NCI-H1092 (cell line): ENCODE data around the gene PRKN.

ENCODE experiments used
- DNase-seq: peaks from one replicate; lab custom pipeline; 2025; lab: John Stamatoyannopoulos, UW

PRKN gene

DNA sequence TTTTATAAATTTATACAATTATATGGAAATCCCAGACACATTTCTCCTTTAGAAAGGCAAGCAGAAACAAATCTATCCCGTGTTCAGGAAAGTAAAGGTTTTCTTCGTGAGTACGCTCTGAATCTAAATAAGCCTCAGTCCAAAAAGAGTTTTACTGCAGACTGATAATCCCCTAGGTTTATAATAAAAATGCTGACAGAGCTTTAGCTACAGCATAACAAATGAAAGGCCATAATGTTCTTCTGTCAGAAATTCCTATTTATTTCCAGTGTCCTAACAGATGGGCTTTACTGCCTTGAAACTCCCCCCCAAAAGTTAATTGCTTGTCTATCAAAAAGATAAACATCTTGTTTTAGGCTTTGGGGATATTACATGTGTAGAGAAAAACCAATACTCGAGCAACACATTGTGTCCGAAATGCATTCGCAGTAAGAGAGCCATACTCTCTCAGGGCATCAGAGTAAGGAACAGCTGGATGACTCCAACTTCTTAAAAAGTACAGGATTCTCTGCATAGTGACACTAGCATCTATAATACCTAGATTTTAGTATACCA, 109.0 kb downstream of the PRKN start:
- no peak for DNase-seq

DNA sequence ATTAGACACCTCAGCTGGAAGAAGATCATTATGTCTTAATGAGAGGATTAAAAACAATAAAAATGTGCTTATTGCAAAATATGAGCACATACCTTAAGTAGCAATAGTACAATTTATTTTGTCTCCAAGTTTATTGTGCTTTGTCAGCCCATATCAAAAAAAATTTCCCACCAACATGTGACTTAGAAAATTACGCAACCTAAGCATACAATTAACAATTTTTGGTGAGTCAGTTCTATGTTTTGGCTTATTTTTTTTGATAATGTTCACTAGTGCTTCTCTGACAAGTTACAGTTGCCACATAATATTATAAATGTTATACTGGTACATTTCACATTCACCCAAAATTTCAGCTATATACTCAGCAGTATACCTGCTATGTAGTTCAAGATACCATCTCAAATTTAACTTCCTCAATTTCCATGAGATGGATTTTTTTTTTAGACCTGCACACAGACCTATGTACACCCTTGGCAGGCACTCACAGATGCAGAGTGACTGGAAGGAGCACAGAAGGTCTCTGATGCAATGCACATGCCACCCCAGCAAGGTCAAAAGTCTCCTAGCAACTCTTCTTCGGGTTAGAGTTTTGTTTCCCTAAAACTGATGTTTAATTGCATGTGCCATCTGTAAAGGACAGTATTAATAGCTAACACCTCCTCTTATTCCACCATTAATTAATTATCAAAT, 112.4 kb downstream of the PRKN start:
- no peak for DNase-seq

DNA sequence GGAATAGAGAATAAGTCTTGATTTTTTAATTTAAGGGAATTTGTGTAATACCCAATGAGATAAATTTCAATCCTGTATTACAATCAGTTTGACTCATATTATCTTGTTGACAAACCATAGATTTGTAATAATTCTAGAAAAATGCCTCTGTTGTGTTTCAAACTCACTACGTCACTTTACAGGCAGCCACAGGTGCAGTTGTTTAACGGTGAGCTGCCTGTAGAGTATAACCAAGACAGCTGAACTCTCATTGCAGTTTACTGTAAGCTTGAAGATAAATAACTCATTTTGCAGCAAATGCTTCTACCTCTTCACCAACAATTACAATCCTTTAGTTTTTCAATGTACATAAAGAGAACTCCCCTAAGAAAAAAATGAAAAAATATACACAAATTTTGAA, 114.3 kb downstream of the PRKN start:
- DNase-seq = no peak

DNA sequence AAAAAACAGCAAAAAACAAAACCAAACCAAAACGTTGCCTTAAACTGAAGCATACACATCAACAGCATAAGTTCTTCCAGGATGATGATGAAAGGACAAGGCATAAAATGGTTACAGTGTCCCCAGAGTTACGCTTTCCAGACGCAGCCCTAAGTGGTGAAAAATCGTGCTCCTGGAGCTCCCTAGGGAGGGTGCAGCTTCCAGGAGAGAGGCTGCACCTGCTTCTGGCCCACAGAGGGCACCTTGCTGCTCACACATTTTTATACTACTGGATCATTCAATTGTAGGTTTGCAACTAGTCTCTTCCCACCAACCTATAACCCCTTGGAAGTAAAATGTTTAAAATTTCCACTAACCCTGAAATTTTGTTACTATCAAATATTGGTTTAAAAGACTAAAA, 115.0 kb downstream of the PRKN start:
- DNase-seq = no peak

GRCh38 chr6:162610351-162610750, 117.2 kb downstream of the PRKN start:
- DNase-seq = no peak

DNA sequence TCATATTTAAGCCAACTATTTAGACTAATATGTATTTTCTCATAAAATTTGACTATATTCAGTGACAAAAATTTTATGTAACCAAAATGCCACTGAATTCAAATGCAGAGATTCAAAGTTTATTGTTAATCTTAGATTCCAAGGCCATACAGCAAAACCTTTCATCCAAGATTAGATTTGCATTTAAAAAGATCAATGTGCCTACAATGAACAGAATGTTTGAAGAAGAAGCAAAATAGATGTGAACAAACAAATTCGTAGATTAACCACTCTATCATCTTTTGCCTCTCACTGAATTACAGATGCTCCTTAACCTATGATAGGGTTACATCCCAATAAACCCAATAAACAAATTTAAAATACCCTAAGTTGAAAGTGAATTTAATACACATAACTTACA, 121.7 kb downstream of the PRKN start:
- no peak for DNase-seq

GRCh38 chr6:162603231-162604015, 124.1 kb downstream of the PRKN start:
- no peak for DNase-seq

DNA sequence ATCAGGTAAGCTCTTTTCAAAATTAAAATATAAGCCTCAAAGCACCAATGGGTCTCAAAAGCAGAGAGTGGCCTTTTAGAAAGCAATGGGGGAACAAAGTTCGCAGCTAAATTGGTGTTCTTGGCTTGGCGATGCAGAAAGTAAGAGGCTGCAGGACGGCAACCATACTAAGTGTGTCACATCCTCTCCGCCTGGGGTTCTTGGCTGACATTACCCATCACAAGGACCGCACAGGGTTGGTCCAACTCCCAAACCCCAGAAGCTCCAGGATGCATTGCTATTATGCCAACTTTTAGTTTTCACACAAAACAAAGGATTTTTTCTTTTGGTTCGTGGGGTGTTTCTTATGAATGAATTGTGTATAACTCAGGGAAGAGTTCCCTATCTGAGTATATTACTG, 124.8 kb downstream of the PRKN start:
- DNase-seq = no peak

- DNase-seq = no peak
These were observed 130.9 kb downstream of the PRKN start for GRCh38 chr6:162596676-162597075.

GRCh38 chr6:162591517-162591916, 136.0 kb downstream of the PRKN start:
- no peak for DNase-seq

GRCh38 chr6:162581988-162582780, 145.4 kb downstream of the PRKN start:
- DNase-seq = no peak

- DNase-seq = no peak
These were observed 146.9 kb downstream of the PRKN start for GRCh38 chr6:162580619-162581018.

- DNase-seq = no peak
These were observed 151.6 kb downstream of the PRKN start for GRCh38 chr6:162576016-162576415.

DNA sequence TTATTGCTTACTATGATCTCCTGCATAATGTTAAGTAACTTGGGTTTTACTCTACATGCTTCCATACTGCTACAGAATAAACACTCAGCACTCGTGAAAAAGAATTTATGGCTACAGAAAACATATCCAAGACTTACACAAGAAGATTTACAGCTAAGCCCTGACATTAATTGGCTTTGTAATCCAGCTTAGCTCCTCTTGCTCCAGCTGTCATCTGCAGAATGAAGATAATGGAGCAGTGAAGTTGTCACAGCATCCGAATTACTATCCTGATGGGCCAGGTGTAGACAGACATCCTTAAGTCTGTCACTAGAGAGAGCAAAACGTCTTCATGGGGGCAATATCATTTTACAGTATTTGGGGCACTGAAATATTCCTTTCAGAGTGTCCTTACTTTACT, 155.3 kb downstream of the PRKN start:
- no peak for DNase-seq

- DNase-seq = no peak
These were observed 159.3 kb downstream of the PRKN start for GRCh38 chr6:162568266-162568665.

- no peak for DNase-seq
These were observed 165.5 kb downstream of the PRKN start for GRCh38 chr6:162562041-162562440.

- no peak for DNase-seq
These were observed 166.7 kb downstream of the PRKN start for GRCh38 chr6:162560891-162561290.

DNA sequence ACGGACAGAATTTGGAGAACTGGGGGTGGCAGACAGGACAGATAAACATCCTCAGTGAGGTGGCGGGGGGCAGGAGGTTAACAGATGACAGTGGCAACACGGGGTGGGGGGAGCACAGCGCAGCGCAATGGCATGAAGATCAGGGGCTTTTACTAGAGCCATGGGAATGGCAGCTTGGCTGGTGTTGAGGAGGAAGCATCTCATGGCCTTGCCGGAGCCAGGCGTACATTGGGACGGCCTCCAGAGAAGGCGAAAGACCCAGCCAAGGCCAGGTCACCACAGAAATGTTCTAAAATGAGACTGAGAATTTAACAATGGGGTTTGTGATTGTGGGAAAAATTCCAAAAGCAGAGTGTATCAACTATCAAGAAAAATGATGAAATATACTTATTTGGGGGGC, 173.0 kb downstream of the PRKN start:
- no peak for DNase-seq

DNA sequence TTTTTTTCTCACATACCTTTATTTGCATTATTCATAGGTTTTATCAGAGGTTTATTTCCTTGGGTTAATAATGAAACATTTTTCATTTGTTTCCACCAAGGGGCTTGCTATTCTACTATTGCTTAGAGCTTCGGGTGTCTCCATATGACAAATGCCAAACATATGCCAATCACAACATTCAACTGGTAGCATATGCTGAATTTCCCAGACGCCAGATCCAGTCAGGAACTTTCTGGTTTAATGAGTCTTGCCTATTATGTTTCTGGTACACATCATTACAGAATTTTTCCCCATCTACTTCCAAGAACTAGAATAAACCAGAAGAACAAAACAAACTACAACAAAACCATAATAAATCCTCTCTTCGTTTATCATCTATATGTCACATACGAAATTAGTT, 180.7 kb downstream of the PRKN start:
- no peak for DNase-seq

- DNase-seq = no peak
These were observed 184.3 kb downstream of the PRKN start for GRCh38 chr6:162543221-162543620.

DNA sequence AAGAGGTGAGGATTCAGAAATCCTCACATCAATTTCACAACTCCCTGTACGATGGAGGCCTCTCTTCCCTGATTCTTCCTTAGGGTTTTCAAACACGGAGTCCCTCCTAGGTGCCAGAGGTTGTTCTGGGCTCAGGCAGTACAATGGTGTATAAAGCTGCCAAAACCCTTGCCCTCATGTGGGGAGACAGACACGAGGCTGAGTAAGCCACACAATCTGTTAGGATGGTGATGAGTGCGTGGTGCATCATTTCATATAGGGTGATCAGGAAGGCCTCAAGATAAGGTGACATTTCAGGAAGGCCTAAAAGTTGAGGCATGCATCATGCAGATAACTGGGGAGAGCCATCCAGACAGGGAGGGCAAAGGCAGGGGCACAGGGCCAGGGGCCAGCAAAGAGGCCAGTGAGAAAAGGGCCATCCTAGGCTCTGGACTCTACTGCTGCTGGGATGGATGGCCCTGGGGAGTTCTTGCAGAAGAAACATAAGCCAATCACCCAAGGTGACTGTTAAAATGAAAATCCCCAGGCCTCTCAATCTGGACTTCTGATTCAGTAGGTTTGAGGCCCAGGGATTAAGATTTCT, 186.5 kb downstream of the PRKN start:
- DNase-seq = no peak

GRCh38 chr6:162539321-162539720, 188.2 kb downstream of the PRKN start:
- no peak for DNase-seq
